ENCODE measurements around the gene ARFGEF2.
"Not testable (repeated sequence)": the region's sequence is repeated elsewhere in the genome, so short reads cannot be mapped to it uniquely, and the experiment has no call there.

Gene ARFGEF2

DNA sequence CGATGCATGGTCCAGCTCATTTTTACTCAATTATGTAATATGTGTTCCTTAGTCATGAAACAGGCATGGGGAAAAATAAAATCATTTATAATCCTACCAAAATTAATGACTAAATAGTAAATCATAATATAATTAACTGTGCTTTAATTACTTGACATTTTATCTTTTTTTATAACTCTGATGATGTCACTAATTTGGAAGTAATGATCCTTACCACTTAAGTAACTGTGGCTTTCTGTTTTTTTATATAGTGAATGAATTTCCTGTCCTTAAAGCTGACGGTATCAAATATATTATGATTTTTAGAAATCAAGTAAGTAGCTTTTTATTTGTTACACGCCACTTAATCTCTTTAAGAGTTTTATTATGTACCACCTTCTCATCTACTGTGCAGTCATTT is 156.8 kb downstream of the ARFGEF2 start:
- no peak for DNase-seq (ENCODE audit: low spot score)

DNA sequence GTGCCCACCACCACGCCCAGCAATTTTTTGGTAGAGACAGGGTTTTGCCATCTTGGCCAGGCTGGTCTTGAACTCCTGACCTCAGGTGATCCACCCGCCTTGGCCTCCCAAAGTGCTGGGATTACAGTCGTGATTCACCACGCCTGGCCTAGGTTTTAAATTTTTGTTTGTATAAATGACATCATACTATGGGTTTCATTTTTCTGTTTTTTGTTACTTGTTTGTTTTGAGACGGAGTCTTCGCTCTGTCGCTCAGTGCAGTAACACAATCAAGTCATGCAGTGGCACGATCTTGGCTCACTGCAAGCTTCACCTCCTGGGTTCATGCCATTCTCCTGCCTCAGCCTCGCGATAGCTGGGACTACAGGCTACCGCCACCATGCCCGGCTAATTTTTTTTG is 160.8 kb downstream of the ARFGEF2 start:
- DNase-seq (ENCODE audit: low spot score) = not testable (repeated sequence)

All from LoVo (cell line).